Measurements from ENCODE around the gene MRPL52.

DNA sequence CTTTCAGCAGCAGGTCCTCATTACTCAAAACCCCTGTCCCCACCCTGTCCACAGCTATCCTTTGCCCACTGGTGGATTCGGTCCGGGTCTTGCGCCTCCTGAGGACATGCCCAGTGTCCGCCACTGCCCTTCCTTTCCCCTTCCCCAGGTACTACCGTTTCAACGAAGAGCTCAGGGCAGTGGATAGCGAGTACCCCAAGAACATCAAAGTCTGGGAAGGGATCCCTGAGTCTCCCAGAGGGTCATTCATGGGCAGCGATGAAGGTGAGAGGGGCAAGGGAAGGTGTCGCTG, 15.4 kb downstream of the MRPL52 start:
- TF ChIP-seq, protein P1, sequence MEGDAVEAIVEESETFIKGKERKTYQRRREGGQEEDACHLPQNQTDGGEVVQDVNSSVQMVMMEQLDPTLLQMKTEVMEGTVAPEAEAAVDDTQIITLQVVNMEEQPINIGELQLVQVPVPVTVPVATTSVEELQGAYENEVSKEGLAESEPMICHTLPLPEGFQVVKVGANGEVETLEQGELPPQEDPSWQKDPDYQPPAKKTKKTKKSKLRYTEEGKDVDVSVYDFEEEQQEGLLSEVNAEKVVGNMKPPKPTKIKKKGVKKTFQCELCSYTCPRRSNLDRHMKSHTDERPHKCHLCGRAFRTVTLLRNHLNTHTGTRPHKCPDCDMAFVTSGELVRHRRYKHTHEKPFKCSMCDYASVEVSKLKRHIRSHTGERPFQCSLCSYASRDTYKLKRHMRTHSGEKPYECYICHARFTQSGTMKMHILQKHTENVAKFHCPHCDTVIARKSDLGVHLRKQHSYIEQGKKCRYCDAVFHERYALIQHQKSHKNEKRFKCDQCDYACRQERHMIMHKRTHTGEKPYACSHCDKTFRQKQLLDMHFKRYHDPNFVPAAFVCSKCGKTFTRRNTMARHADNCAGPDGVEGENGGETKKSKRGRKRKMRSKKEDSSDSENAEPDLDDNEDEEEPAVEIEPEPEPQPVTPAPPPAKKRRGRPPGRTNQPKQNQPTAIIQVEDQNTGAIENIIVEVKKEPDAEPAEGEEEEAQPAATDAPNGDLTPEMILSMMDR (IDR thresholded peaks at IDR 0.05) = no peak
- TF ChIP-seq POLR2A (IDR thresholded peaks at IDR 0.05) = no peak

All from heart left ventricle (tissue), 13 donors.